SH-SY5Y (cell line): ENCODE data around the gene FAM174A.

Experiments used
- GATA2 ChIP-seq: IDR thresholded peaks from 2 replicates; pipeline ENCODE4 v1.6.1; 2011; ENCODE audit warnings: mild to moderate bottlenecking, low read depth, low read length
- GATA3 ChIP-seq: IDR thresholded peaks from 2 replicates; pipeline ENCODE4 v1.6.1; 2011; ENCODE audit warnings: low read depth, mild to moderate bottlenecking, low read length, moderate library complexity

GRCh38 chr5:100575815-100576214 lies 40.6 kb downstream of the FAM174A start:
- TF ChIP-seq GATA3: no peak
- TF ChIP-seq GATA2: no peak
